AG10803 (cell line): Measurements from ENCODE around the gene MATN4.

Experiments
- DNase-seq: peaks from one replicate; pipeline ENCODE4 v3.0.0; 2010; ENCODE audit warnings: low read depth
- H3K4me3 ChIP-seq: 2 replicates; pipeline ENCODE4 v1.5.1; 2011; ENCODE audit warnings: mild to moderate bottlenecking, low read length, control low read depth
- TF ChIP-seq, protein P1 (sequence below): conservative IDR thresholded peaks from 2 replicates; pipeline ENCODE4 v1.5.1; 2011; ENCODE audit warnings: mild to moderate bottlenecking, low read length, control low read depth, inconsistent platforms

The MATN4 gene

GRCh38 chr20:45312241-45312640 lies 4.1 kb upstream of the MATN4 start:
- no peak overlapping the region for H3K4me3 ChIP-seq
- TF ChIP-seq, protein P1, sequence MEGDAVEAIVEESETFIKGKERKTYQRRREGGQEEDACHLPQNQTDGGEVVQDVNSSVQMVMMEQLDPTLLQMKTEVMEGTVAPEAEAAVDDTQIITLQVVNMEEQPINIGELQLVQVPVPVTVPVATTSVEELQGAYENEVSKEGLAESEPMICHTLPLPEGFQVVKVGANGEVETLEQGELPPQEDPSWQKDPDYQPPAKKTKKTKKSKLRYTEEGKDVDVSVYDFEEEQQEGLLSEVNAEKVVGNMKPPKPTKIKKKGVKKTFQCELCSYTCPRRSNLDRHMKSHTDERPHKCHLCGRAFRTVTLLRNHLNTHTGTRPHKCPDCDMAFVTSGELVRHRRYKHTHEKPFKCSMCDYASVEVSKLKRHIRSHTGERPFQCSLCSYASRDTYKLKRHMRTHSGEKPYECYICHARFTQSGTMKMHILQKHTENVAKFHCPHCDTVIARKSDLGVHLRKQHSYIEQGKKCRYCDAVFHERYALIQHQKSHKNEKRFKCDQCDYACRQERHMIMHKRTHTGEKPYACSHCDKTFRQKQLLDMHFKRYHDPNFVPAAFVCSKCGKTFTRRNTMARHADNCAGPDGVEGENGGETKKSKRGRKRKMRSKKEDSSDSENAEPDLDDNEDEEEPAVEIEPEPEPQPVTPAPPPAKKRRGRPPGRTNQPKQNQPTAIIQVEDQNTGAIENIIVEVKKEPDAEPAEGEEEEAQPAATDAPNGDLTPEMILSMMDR = no peak
- no peak for DNase-seq

- peak; percentile 35 for DNase-seq
- TF ChIP-seq, protein P1 = peak; percentile 70
- H3K4me3 ChIP-seq = no peak overlapping the region
These were observed 3.6 kb upstream of the MATN4 start for GRCh38 chr20:45311589-45312211.

DNA sequence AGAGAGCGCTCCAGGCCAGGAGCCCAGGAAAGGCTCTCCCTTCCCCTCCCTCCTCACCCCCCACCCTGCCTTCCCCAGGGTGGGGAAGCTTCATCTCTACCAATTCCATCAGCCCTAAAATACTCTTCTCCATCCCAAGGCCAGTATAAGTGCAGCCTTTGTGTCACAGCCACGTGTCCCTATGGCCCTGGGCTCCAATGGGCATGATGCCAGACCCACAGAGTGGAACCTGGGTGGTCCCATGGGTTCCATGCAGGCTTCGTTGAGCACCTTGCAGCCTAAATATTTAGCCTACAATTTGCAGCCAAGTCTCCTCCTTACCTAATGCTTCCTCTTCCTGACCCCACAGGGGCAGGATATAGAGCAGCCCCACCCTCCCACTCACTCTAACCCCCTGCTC lies 976 bp upstream of the MATN4 start:
- no peak for DNase-seq
- H3K4me3 ChIP-seq = no peak overlapping the region
- TF ChIP-seq, protein P1 = no peak

DNA sequence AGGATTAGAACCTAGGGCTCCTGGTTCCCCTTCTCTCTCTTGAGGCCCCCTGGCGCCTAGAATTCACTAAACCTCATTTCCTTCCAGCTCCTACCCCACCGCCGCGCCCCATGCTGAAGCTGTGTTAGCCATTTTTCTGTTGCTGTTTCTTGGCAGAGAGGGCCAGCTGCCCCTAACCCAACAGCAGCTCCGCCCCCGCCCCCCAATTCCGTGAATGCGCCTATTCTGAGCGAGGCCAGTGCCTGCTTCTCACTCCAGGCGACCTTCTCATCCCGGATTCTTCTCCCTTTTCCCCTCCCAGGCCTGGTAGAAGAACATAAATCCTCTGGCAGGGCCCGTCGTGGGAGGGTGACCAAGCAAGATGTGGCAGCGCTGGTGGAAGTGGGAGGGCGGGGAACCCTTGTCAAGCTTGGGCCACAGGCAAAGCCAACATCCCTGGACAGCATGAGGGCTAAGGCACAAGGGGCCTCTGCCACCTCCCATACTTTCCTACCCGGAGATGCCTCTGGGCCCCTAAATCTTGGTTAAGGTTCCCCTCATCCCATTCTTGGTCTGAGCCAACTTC lies 941 bp downstream of the MATN4 start:
- no peak for DNase-seq
- TF ChIP-seq, protein P1 = no peak
- H3K4me3 ChIP-seq = no peak overlapping the region

DNA sequence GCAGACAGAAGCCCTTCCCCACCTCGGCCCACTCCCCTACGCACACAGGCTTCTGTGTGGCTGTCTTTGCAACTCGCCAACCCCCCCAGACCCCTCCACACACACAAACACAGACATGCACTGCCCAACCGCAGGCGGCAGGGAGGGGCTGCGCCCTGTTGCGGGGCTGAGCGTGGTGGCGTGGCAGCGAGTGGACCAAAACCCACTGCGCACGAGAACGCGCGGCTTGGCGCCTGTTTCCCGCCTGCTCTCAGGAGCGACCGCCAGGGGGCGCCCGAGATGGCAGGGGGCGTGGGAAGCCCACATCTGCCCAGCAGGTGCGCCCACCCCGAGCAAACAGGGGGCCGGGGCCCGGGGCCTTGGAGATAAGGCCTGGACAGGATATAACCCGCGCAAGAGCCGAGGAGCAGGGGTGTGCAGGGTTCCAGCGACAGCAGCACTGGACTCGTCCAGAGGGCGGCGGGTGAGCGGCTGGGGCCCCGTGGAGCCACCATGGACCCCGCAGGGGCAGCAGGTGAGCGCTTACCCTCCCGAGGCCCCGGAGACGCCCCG lies 1.6 kb downstream of the MATN4 start, which contains the start of gene RBPJL:
TSS of gene RBPJL (plus strand) at position 410 of the 552 bp plus-strand sequence. CDS start at position 493, 83 bp downstream.
- H3K4me3 ChIP-seq = no peak within 1 kb of the TSS
- TF ChIP-seq, protein P1 = peak; percentile 65
- DNase-seq = no peak

- no peak for DNase-seq
- no peak overlapping the region for H3K4me3 ChIP-seq
- TF ChIP-seq, protein P1 = no peak
These were observed 2.8 kb downstream of the MATN4 start for GRCh38 chr20:45305262-45305661.
